ENCODE measurements around the gene MBNL2. TPM values are rescaled to one million over a fixed set of nuclear protein-coding genes. Genes with fewer than 3 reads are reported as not detected.

The MBNL2 gene
- total RNA-seq, 2 experiments from 2014 or later = 18.0 to 18.8 TPM

DNA sequence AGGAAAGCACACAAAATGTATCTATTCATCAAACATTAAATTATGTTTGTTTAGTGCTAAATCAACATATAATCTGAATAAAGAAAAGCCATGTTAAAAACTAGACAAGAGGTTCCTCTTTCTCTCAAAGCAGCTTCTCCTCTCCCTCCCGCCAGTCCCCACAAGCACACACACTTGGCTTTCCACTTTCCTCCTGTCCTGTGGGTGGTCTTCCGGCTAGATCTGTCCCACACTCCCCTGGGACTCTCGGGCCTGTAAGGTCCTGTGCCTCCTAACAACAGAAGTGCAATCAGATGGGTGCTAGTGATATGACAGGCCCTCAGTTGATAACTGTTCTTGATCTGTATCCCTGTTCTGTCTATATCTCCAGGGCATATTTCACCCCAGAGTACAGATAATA is 166.2 kb downstream of the MBNL2 start:
- H3K27me3 Mint-ChIP-seq = no peaks in the 10 kb centered on the region
- H3K4me1 Mint-ChIP-seq = peaks cover 14% of the 10 kb centered on the region
- peaks cover 2% of the 10 kb centered on the region for H3K36me3 Mint-ChIP-seq (ENCODE audit: low read depth)
- no peak overlapping the region for H3K4me3 Mint-ChIP-seq
- H3K27ac Mint-ChIP-seq = no peak overlapping the region
- no peak for DNase-seq
- CTCF ChIA-PET = no interaction called here
- no peaks in the 10 kb centered on the region for H3K9me3 Mint-ChIP-seq
- POLR2A ChIA-PET = no interaction called here

DNA sequence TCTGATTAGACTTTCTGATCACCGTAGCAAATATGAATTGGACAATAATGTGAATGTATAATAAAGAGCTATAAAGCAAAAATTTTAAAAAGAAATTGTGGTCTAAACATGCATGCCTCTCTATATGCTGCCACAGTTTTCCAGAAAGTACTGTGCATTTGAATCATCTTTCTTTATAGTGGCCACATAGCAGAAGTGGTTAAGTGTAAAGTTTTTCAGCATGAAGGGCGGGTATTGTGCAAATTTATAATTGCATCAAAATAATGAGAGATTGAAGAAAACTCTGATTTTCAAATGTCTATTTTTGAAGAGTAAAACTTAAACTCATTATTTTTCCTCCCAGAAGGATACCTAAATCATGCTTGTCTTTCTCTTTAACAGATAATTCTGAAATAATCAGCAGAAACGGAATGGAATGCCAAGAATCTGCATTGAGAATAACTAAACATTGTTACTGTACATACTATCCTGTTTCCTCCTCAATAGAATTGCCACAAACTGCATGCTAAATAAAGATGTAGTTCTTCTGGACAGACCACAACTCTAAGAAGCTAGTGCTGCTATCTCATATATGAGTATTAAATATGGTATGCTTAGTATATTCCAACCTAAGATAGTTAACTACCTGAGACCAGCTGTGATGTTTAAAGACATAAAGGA is 168.9 kb downstream of the MBNL2 start:
- Mint-ChIP-seq H3K27me3 (no peaks in the 10 kb centered on the region), H3K36me3 (ENCODE audit: low read depth) (no peaks in the 10 kb centered on the region), H3K4me3 (no peak overlapping the region), H3K4me1 (peaks cover 14% of the 10 kb centered on the region), H3K27ac (no peak overlapping the region), H3K9me3 (no peaks in the 10 kb centered on the region)
- ChIA-PET POLR2A (no interaction called here), CTCF (interaction anchor here (0.5 kb wide), 1 partner anchor 97 kb away, joined by 3 read pairs; no protein-coding TSS in a partner anchor)
- no peak for DNase-seq

DNA sequence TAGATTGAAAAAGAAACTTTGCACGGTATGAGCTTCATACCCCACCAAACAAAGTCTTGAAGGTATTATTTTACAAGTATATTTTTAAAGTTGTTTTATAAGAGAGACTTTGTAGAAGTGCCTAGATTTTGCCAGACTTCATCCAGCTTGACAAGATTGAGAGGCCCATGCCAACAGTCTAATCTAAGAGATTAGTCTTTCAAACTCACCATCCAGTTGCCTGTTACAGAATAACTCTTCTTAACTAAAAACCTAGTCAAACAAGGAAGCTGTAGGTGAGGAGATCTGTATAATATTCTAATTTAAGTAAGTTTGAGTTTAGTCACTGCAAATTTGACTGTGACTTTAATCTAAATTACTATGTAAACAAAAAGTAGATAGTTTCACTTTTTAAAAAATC is 169.9 kb downstream of the MBNL2 start:
- CTCF ChIA-PET = no interaction called here
- H3K4me3 Mint-ChIP-seq = no peak overlapping the region
- POLR2A ChIA-PET = no interaction called here

DNA sequence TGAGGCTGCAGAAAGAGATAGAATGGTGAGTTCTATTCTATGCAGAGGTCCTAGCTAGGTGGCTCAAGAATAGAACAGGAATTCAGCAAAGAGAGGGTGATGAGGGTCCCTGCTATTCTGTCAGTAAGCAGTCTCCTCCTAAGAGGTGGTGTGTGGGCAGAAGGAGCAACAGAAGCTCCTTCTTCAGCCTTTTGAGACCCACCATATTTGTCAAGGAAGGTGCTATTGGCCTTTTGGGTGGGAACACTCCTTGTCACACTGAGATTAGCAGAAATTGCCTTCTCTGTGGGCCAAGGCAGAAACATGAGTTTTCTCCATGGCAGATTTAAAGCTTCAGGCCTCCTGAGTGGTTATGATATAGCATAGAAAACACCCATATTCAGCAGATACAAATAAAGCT is 172.4 kb downstream of the MBNL2 start:
- peaks cover 2% of the 10 kb centered on the region for H3K9me3 Mint-ChIP-seq
- no peak for DNase-seq
- H3K27me3 Mint-ChIP-seq = peaks cover under 1% of the 10 kb centered on the region
- H3K27ac Mint-ChIP-seq = no peak overlapping the region
- H3K4me3 Mint-ChIP-seq = no peak overlapping the region
- ChIA-PET CTCF (no interaction called here), POLR2A (no interaction called here)
- H3K36me3 Mint-ChIP-seq (ENCODE audit: low read depth) = no peaks in the 10 kb centered on the region
- no peaks in the 10 kb centered on the region for H3K4me1 Mint-ChIP-seq

More for the DNA sequence above, 169.9 kb downstream of the MBNL2 start:
- Mint-ChIP-seq H3K9me3 (no peaks in the 10 kb centered on the region), H3K36me3 (ENCODE audit: low read depth) (no peaks in the 10 kb centered on the region), H3K27me3 (no peaks in the 10 kb centered on the region), H3K27ac (no peak overlapping the region), H3K4me1 (peaks cover 6% of the 10 kb centered on the region)
- no peak for DNase-seq

DNA sequence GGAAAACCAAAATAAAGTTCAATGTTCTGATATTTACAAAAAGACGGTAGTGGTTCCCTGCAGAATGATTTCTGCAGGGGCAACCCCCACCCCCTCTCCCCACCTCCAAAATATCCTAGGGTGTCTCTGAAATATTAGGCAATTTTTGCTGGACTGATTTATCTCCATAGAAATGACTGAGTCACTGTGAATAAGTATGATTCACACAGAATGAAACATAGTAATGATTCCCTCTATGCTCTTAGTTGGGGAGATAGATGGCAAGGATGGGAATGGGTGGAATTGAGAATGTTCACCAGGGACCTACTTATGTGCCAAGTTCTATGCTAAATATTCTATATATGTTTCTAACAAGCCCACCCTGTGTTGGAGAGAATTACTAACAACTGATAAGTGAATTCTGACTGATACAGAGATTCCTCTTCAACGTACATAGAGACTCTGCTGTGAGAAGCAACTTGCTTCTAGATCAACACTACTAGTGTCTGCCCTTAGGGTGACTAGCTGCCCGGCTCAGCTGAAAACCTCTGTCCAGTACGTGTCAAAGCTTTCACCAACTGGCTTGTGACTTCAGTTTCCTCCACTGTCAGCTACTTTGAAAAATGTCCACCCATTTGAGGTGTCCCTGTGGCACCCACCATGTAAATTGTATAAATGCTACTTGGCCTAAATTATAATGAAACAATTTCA is 173.5 kb downstream of the MBNL2 start:
- CTCF ChIA-PET = interaction anchor here (0.6 to 2.3 kb wide), 2 partner anchors 42 to 286 kb away, joined by 4 to 8 read pairs; no protein-coding TSS in a partner anchor
- Mint-ChIP-seq H3K27ac (no peak overlapping the region), H3K36me3 (ENCODE audit: low read depth) (no peaks in the 10 kb centered on the region), H3K9me3 (peaks cover 5% of the 10 kb centered on the region), H3K4me3 (no peak overlapping the region), H3K4me1 (no peaks in the 10 kb centered on the region), H3K27me3 (peaks cover 2% of the 10 kb centered on the region)
- DNase-seq = no peak
- POLR2A ChIA-PET = no interaction called here

DNA sequence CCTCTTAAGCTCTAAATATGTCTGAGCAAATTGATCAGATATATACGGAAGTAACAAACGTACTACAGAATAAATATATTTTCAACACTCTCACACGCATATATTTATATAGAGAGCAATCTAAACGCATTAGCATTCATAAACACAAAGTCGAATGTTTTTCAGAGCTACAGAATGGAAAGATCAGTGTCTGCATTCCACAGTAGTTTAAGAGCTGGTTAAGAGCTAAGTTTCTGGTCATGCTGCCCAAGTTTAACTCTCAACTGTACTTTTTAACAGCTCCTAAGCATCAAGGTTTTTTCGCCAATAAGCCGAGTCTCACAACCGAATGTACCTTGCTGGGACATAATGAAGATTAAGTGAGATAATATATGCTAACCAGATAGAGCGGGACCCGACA is 175.1 kb downstream of the MBNL2 start:
- POLR2A ChIA-PET = no interaction called here
- H3K9me3 Mint-ChIP-seq = peaks cover 5% of the 10 kb centered on the region
- H3K27ac Mint-ChIP-seq = no peak overlapping the region
- peaks cover 2% of the 10 kb centered on the region for H3K27me3 Mint-ChIP-seq
- no peak overlapping the region for H3K4me3 Mint-ChIP-seq
- CTCF ChIA-PET = interaction anchor here (2.3 kb wide), 1 partner anchor 288 kb away, joined by 8 read pairs; no protein-coding TSS in a partner anchor
- no peak for DNase-seq
- H3K4me1 Mint-ChIP-seq = no peaks in the 10 kb centered on the region
- no peaks in the 10 kb centered on the region for H3K36me3 Mint-ChIP-seq (ENCODE audit: low read depth)

DNA sequence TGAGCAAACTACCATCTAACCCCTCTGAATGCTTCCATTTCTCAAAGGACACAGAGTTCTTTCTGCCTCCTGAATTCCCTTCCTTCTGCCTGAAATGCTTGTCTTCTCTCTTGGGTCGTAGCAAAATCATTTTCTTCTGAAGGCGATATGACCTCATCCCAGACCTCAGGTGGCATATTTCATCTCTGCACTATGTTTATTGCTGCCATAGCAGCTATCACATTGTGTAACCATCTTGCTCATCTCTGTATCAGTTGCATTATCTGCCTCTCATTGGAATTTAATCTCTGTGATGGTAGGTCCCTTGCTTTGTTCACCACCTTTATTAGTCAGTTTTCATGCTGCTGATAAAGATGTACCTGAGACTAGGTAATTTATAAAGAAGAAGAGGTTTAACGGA is 179.3 kb downstream of the MBNL2 start:
- Mint-ChIP-seq H3K4me3 (no peak overlapping the region), H3K27ac (no peak overlapping the region), H3K9me3 (peaks cover 5% of the 10 kb centered on the region), H3K4me1 (no peaks in the 10 kb centered on the region), H3K36me3 (ENCODE audit: low read depth) (no peaks in the 10 kb centered on the region), H3K27me3 (peaks cover 16% of the 10 kb centered on the region)
- ChIA-PET POLR2A (no interaction called here), CTCF (no interaction called here)
- DNase-seq = no peak

DNA sequence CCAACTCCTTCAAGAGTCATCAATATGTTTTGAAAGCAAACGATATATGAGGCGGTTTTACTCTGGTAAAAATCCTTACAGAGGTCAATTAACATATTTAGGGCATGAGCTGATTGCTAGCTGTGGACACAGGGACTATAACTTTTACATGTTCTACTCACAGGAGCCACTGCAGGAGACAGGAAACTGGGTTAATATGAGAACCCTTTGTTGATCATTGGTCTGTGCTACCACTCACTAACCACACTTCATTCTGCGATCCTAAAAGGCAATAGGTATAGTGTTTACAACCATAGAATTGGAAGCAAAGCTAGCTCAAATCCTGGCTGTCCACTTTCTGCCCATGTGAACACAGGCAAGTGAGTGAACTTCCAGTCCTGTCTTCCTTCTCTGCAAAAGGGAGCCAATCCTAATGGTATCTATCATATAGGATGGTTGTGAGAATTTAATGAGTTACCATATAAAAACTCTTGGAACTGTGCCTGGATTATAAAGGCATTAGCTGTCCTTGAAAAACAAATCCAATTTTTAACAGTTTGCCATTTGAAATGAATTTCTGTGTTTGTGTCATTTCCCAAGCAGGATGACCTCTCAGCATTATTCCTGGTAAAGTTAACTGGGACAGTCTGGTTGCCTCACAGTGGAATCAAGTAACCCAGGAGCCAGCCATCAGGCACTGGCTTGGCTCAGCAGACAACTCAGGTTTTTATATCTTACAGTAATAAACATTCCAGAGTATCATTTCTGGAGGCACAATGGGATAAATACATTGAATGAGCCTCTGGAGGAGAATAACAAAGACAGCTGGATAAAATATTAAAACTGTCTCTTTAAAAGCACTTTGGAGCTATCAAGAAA is 182.0 kb downstream of the MBNL2 start:
- no peak for DNase-seq
- Mint-ChIP-seq H3K27me3 (peaks cover 21% of the 10 kb centered on the region), H3K36me3 (ENCODE audit: low read depth) (no peaks in the 10 kb centered on the region), H3K4me3 (no peak overlapping the region), H3K4me1 (no peaks in the 10 kb centered on the region), H3K9me3 (peaks cover 5% of the 10 kb centered on the region), H3K27ac (no peak overlapping the region)
- ChIA-PET POLR2A (no interaction called here), CTCF (interaction anchor here (1.9 kb wide), 1 partner anchor 294 kb away, joined by 5 read pairs; no protein-coding TSS in a partner anchor)

DNA sequence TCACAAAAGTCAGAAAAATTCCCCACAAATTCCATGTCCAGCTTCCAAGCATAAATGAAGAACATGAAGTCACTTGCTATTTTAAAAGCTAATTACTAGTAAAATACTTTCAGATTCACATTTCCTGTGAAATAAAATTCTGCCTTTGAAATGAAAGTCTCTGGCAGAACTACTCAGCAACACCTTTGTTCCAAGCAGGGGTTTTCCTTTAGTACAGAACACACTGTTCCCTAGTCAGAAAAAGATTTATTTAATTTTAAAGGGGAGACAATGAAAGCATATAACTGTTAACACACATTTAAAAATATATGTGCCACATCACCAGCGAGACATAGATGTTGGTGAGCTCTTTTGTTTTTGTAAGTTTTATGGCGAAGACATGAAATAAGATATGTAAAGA is 185.4 kb downstream of the MBNL2 start:
- Mint-ChIP-seq H3K36me3 (ENCODE audit: low read depth) (no peaks in the 10 kb centered on the region), H3K27me3 (peaks cover 17% of the 10 kb centered on the region), H3K4me3 (no peak overlapping the region), H3K9me3 (no peaks in the 10 kb centered on the region), H3K27ac (no peak overlapping the region), H3K4me1 (no peaks in the 10 kb centered on the region)
- DNase-seq = no peak
- CTCF ChIA-PET = interaction anchor here (1.3 kb wide), 1 partner anchor 197 kb away, joined by 4 read pairs; no protein-coding TSS in a partner anchor
- POLR2A ChIA-PET = no interaction called here

DNA sequence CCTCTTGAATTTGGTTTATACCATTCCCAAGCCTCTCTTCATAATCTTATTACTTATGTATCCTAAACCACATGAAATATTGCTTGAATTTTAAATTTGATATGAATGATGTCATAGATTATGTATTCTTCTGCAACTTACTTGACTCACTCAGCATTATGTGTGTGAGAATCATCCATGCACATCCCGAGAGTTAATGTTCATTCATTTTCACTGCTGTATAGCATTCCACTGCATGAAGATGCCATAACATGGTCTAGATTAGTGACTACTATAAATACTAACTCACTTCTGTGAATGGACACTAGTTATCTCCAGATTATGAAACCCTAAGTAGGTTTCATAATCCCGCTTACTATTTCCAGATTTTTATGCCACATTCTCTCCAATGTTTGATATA is 186.8 kb downstream of the MBNL2 start:
- CTCF ChIA-PET = no interaction called here
- H3K9me3 Mint-ChIP-seq = no peaks in the 10 kb centered on the region
- H3K4me1 Mint-ChIP-seq = no peaks in the 10 kb centered on the region
- POLR2A ChIA-PET = no interaction called here
- no peak overlapping the region for H3K27ac Mint-ChIP-seq
- no peak overlapping the region for H3K4me3 Mint-ChIP-seq
- peaks cover 17% of the 10 kb centered on the region for H3K27me3 Mint-ChIP-seq
- H3K36me3 Mint-ChIP-seq (ENCODE audit: low read depth) = no peaks in the 10 kb centered on the region
- DNase-seq = no peak

DNA sequence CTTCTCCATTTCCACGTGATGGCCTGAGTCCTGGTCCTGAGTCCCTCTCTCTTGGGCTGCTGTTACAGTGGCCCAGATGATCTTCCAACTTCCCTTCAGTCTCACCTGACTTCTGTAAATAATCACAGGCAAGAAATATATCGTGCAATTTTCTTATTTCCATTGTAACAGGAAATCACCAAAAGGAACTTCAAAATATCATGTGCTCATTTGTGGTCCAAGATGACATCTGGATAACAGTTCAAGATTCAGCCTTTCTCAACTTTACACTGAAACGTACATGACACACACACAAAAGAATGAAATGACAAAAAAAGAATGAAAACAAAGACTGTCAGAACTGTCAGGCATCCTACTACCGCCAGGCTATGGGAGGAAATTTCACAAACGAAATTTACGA is 189.9 kb downstream of the MBNL2 start:
- DNase-seq = no peak
- POLR2A ChIA-PET = no interaction called here
- CTCF ChIA-PET = no interaction called here
- Mint-ChIP-seq H3K36me3 (ENCODE audit: low read depth) (no peaks in the 10 kb centered on the region), H3K4me3 (no peak overlapping the region), H3K27ac (no peak overlapping the region), H3K27me3 (peaks cover 10% of the 10 kb centered on the region), H3K9me3 (no peaks in the 10 kb centered on the region), H3K4me1 (no peaks in the 10 kb centered on the region)

DNA sequence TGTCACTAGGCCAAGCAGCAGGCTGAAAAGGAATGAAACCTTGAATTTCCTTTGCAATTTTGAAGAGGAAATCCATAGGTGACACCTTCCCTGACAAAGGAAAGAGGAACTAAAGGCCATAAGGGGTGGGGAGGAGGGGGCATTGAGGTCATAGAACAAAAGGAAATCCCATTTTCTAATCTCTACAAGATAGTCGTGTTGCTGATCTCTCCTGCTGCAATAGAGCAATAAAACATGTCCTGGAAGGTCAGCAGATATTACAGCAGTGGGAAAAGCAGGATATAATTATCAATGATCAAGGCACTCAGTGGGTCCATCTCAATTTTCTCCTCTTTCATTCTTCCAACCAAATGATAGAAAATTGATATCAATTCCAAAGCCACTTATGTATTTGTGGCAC is 191.6 kb downstream of the MBNL2 start:
- no peak overlapping the region for H3K4me3 Mint-ChIP-seq
- H3K9me3 Mint-ChIP-seq = no peaks in the 10 kb centered on the region
- ChIA-PET POLR2A (no interaction called here), CTCF (no interaction called here)
- H3K4me1 Mint-ChIP-seq = no peaks in the 10 kb centered on the region
- no peaks in the 10 kb centered on the region for H3K36me3 Mint-ChIP-seq (ENCODE audit: low read depth)
- H3K27ac Mint-ChIP-seq = no peak overlapping the region
- DNase-seq = no peak
- peaks cover 13% of the 10 kb centered on the region for H3K27me3 Mint-ChIP-seq

DNA sequence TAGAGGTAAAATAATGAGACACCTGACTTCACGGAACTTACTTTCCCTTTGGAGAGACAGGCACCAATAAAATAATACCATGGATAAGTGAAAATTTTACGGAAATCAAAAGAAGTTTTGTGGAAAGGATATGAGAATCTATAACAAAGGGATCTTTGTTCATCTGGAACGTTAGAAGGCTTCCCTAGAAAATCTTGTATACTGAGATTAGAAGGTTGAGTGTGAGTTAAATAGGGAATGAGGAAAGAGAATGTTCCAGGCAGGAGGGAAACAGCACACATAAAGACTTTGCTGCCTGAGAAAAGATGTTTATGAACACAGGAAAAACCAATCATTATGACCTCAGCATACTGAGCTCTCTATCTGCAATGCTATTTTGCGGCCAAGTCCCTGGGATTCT is 192.3 kb downstream of the MBNL2 start:
- H3K36me3 Mint-ChIP-seq (ENCODE audit: low read depth) = no peaks in the 10 kb centered on the region
- ChIA-PET POLR2A (no interaction called here), CTCF (interaction anchor here (1.2 kb wide), 1 partner anchor 56 kb away, joined by 3 read pairs; no protein-coding TSS in a partner anchor)
- H3K4me1 Mint-ChIP-seq = no peaks in the 10 kb centered on the region
- no peak overlapping the region for H3K4me3 Mint-ChIP-seq
- DNase-seq = no peak
- no peak overlapping the region for H3K27ac Mint-ChIP-seq
- H3K27me3 Mint-ChIP-seq = peaks cover 9% of the 10 kb centered on the region
- H3K9me3 Mint-ChIP-seq = no peaks in the 10 kb centered on the region

Data from activated CD4-positive, alpha-beta memory T cell treated with anti-CD3 and anti-CD28 coated beads, Interleukin-2, amount 10 ng/mL, durations not matched to agents 7 days and 5 days (primary cell).